GM19467 (cell line): Measurements from ENCODE around the gene GRID1.

ENCODE experiments used
- ATAC-seq: cut with Tn5 transposase; IDR thresholded peaks from one replicate; pipeline ENCODE4 v1.9.1; 2021; ENCODE audit warnings: mild to moderate bottlenecking, moderate library complexity; ENCODE audit not compliant: unreplicated experiment

GRID1 gene

GRCh38 chr10:85648279-85648754, 718.3 kb downstream of the GRID1 start:
- ATAC-seq, result no peak

GRCh38 chr10:85647741-85648140, 718.9 kb downstream of the GRID1 start:
- ATAC-seq, result no peak

- no peak for ATAC-seq
Observed at GRCh38 chr10:85645926-85646711, 720.5 kb downstream of the GRID1 start.

GRCh38 chr10:85645053-85645452, 721.5 kb downstream of the GRID1 start:
- ATAC-seq, result no peak

- ATAC-seq, result no peak
Observed at GRCh38 chr10:85643845-85644525, 722.6 kb downstream of the GRID1 start.

GRCh38 chr10:85643171-85643844, 723.3 kb downstream of the GRID1 start:
- ATAC-seq, result no peak

GRCh38 chr10:85642421-85643170, 724.0 kb downstream of the GRID1 start:
- no peak for ATAC-seq

- ATAC-seq, result no peak
Observed at GRCh38 chr10:85642082-85642420, 724.5 kb downstream of the GRID1 start.

- ATAC-seq, result no peak
Observed at GRCh38 chr10:85641479-85642009, 725.1 kb downstream of the GRID1 start.

GRCh38 chr10:85638797-85639196, 727.8 kb downstream of the GRID1 start:
- no peak for ATAC-seq

GRCh38 chr10:85635650-85636049, 730.9 kb downstream of the GRID1 start:
- ATAC-seq, result no peak

GRCh38 chr10:85624511-85624910, 742.1 kb downstream of the GRID1 start:
- no peak for ATAC-seq

GRCh38 chr10:85623758-85624157, 742.8 kb downstream of the GRID1 start:
- no peak for ATAC-seq

GRCh38 chr10:85623342-85623741, 743.3 kb downstream of the GRID1 start:
- ATAC-seq, result no peak

GRCh38 chr10:85622425-85622824, 744.2 kb downstream of the GRID1 start:
- ATAC-seq, result no peak

GRCh38 chr10:85621562-85621961, 745.0 kb downstream of the GRID1 start:
- no peak for ATAC-seq

GRCh38 chr10:85620807-85621206, 745.8 kb downstream of the GRID1 start:
- ATAC-seq, result no peak

- ATAC-seq, result no peak
Observed at GRCh38 chr10:85619832-85620231, 746.8 kb downstream of the GRID1 start.

GRCh38 chr10:85618841-85619240, 747.8 kb downstream of the GRID1 start:
- ATAC-seq, result no peak

- no peak for ATAC-seq
Observed at GRCh38 chr10:85617751-85618546, 748.6 kb downstream of the GRID1 start.
